Skeletal muscle satellite cell (primary cell): ENCODE data around the gene RPL39L.

Source experiments
- H3K27me3 ChIP-seq: 2 replicates; pipeline ENCODE4 v1.7.0; 2013; ENCODE audit warnings: low read length; ENCODE audit not compliant: control insufficient read depth, insufficient read depth
- H3K36me3 ChIP-seq: 2 replicates; pipeline ENCODE4 v1.7.0; 2013; ENCODE audit warnings: mild to moderate bottlenecking, control low read depth, low read length; ENCODE audit not compliant: insufficient read depth
- H3K4me1 ChIP-seq: 2 replicates; pipeline ENCODE4 v1.7.0; 2013; ENCODE audit warnings: low read length; ENCODE audit not compliant: control insufficient read depth, insufficient read depth
- H3K4me2 ChIP-seq: 2 replicates; pipeline ENCODE4 v1.7.0; 2013; ENCODE audit warnings: mild to moderate bottlenecking, low read length
- H3K4me3 ChIP-seq: 2 replicates; pipeline ENCODE4 v1.7.0; 2013; ENCODE audit warnings: low read length
- H3K9ac ChIP-seq: 2 replicates; pipeline ENCODE4 v1.7.0; 2013; ENCODE audit warnings: mild to moderate bottlenecking, low read depth, low read length, moderate library complexity
- H3K9me3 ChIP-seq: replicated peaks from 2 replicates; pipeline ENCODE4 v1.7.0; 2013; ENCODE audit warnings: mild to moderate bottlenecking, control low read depth, low read length

RPL39L gene

DNA sequence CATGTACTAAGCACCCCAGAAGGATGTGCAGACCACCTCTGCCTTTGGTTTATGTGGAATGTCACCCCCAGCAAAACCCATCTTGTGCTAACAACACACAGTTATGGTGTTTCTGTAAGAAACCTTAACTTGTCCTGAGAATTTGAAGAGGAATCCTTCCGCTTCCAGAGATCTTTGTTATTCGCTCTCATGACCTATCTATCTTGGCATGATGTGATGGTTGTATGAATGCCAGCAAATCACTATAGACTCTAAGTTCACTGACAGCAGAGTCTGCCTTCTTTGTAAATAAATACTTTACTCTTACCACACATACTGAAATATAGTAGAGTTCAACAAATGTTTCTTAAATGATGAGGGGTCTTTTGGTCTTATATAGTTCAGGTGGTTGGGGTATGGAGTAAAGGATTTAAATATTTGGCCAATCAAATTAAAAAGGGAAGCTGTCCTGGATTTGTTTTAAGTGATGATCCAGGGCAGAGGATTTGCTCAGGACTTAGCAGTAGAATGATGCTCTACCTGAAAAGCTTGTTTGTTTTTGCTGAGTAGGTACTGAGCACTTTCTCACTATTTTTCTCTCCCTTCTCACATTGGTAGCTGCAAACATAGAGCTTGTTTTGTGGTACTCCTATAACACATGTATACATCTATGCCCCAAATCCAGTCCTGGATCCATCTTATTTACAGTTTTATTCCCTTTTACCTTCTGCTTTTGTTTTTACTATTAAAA is 30.1 kb upstream of the RPL39L start:
- Histone ChIP-seq H3K4me3 (no peak overlapping the region), H3K9me3 (no peaks in the 10 kb centered on the region), H3K9ac (no peak overlapping the region), H3K4me2 (no peak overlapping the region), H3K4me1 (peaks cover 16% of the 10 kb centered on the region), H3K27me3 (no peaks in the 10 kb centered on the region), H3K36me3 (no peaks in the 10 kb centered on the region)

DNA sequence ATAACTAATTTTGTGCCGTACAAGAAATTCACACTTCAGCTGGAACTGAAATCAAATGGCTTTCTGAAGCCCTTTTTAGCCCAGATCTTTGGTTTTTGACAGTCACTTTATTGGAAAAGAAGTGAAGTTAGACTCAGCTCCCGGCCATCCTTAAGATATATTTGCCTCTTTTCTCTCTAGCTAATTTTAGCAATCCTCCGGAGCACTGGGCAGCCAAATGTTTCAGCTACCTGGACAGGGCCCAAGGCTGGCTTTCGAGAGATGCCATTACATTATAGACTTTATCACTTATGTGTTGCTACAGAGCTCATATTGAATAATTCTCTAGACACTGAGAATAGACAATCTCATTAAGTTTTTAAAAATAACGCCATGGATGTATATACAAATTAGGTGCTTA is 28.5 kb upstream of the RPL39L start:
- H3K4me3 ChIP-seq = no peak overlapping the region

DNA sequence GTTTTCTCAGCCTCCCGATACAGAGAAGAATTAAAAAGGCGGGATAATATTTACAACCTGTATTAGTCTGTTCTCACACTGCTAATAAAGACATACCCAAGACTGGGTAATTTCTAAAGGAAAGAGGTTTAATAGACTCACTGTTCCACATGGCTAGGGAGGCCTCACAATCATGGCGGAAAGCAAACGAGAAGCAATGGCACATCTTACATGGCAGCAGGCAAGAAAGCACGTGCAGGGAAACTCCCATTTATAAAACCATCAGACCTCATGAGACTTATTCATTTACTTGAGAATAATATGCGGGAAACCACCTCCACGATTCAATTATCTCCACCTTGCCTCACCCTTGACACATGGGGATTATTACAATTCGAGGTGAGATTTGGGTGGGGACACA is 27.5 kb upstream of the RPL39L start:
- Histone ChIP-seq H3K27me3 (peaks cover 13% of the 10 kb centered on the region), H3K4me2 (no peak overlapping the region), H3K9me3 (no peaks in the 10 kb centered on the region)

More for the DNA sequence above, 28.5 kb upstream of the RPL39L start:
- H3K36me3 ChIP-seq = no peaks in the 10 kb centered on the region
- peaks cover 16% of the 10 kb centered on the region for H3K4me1 ChIP-seq
- no peak overlapping the region for H3K4me2 ChIP-seq
- H3K27me3 ChIP-seq = peaks cover 7% of the 10 kb centered on the region
- H3K9me3 ChIP-seq = no peaks in the 10 kb centered on the region
- H3K9ac ChIP-seq = no peak overlapping the region

DNA sequence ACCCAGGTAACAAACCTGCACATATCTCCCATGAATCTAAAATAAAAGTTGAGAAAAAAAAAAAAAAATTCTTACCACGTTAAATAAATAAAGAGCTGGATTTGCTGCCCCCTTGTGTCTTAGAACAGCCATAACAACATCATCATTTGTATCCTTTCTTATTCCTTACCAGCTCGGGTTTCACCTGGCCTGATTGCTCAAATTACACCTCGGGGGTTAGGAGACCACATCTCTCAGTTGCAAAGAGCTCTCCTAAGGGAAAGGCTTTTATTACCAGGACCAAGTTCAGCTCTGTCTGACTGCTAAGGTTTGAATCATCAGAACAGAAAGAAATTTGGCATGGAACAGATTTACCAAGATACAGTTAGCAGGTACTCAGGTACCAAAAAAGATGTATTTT is 25.8 kb upstream of the RPL39L start:
- Histone ChIP-seq H3K9me3 (no peaks in the 10 kb centered on the region), H3K27me3 (peaks cover 24% of the 10 kb centered on the region), H3K36me3 (no peaks in the 10 kb centered on the region), H3K9ac (no peak overlapping the region), H3K4me3 (no peak overlapping the region), H3K4me2 (no peak overlapping the region), H3K4me1 (peaks cover 11% of the 10 kb centered on the region)

More for the DNA sequence above, 27.5 kb upstream of the RPL39L start:
- peaks cover 16% of the 10 kb centered on the region for H3K4me1 ChIP-seq
- no peak overlapping the region for H3K4me3 ChIP-seq
- no peaks in the 10 kb centered on the region for H3K36me3 ChIP-seq
- H3K9ac ChIP-seq = no peak overlapping the region

DNA sequence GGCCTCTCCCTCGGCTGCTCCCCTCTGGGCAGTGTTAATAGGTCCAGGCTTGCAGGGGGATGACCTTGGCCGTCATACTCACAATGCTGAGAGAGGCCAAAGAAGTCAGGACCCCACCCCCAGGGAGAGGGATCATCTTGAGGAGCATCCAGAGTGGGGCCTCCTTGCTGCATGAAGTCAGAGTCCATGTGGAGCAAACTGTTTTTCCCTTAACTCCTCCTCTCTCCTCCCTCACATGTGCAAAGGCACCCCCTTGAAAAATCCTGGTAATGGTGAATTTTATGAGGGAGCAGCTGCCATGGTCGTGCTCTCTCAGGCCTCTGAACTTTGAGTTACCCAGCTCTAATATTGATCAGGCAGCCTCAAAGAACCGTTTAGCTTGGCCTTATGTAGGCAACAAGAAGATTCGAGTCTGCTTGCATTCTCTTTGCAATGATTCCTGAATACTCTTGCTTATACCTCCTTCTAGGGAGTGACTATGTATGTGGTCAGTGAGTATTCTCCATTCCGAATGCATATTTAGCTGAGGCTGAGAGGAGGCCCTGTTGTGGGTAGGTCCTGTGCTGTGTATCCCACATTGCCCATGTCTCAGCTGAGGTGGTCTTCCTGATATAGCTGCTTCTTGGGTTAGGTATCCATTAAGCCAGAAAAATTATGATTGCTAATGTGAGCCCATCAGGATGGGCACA is 23.1 kb upstream of the RPL39L start:
- no peaks in the 10 kb centered on the region for H3K9me3 ChIP-seq
- H3K27me3 ChIP-seq = peaks cover 24% of the 10 kb centered on the region
- no peak overlapping the region for H3K9ac ChIP-seq
- no peak overlapping the region for H3K4me3 ChIP-seq
- no peak overlapping the region for H3K4me2 ChIP-seq
- no peaks in the 10 kb centered on the region for H3K4me1 ChIP-seq
- no peaks in the 10 kb centered on the region for H3K36me3 ChIP-seq

DNA sequence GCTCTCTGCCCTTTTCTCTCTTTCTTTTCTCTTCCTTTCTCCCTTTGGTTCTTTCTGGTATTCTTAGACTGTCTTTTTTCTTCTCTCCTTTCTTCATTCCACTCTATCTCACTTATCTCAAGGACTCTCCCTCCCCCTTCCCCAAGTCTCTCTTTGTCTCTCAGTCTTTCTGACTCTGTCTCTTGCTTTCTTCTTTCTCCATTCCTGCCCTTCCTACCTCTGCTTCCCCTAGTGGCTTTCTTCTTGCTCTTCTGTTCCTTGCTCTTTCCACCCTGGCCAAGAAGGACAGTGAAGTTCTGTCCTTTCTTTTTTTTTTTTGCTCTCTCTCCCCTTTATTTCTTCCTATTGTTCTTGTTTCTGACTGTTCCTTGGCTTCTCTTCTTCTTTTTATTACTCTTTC is 22.3 kb upstream of the RPL39L start:
- Histone ChIP-seq H3K4me1 (no peaks in the 10 kb centered on the region), H3K4me3 (no peak overlapping the region), H3K27me3 (peaks cover 24% of the 10 kb centered on the region), H3K9ac (no peak overlapping the region), H3K9me3 (no peaks in the 10 kb centered on the region), H3K36me3 (no peaks in the 10 kb centered on the region), H3K4me2 (no peak overlapping the region)

DNA sequence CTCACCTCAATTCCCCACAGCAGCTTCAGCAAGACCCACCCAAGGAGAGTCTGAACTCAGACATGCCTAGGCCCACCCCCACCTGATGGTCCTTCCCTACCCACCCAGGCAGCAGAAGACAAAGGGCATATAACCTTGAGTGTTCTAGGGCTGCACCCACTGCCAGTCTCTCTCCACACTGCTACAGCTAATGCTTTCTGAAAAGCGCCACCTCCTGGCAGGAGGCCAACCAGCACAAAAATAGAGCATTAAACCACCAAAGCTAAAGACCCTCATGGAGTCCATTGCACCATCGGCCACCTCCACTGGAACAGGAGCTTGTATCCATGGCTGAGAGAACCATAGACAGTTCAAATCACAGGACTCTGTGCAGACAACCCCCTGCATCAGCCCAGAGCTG is 11.3 kb upstream of the RPL39L start:
- Histone ChIP-seq H3K9ac (no peak overlapping the region), H3K4me2 (no peak overlapping the region), H3K36me3 (no peaks in the 10 kb centered on the region), H3K9me3 (no peaks in the 10 kb centered on the region), H3K27me3 (peaks cover 8% of the 10 kb centered on the region), H3K4me3 (no peak overlapping the region), H3K4me1 (no peaks in the 10 kb centered on the region)

DNA sequence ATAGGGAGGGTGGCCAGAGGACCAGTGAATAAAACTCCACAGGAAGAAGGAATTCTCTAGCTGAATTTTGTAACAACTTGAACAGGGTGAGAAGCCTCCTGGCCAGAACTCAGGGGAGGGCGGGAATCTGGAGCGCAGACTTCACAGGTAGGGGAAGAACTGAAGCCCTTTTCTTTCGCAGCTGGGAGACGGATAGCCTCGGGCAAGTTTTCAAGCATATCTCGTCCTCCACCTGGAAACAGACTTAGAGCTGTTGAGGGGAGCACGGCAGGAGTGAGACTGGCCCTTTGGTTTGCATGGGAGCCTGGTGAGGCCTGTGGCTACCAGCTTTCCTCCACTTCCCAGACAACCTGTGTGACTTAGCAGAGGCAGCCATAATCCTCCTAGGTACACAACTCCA is 10.9 kb upstream of the RPL39L start:
- Histone ChIP-seq H3K4me1 (no peaks in the 10 kb centered on the region), H3K36me3 (no peaks in the 10 kb centered on the region), H3K4me3 (no peak overlapping the region), H3K4me2 (no peak overlapping the region), H3K9me3 (no peaks in the 10 kb centered on the region), H3K9ac (no peak overlapping the region), H3K27me3 (peaks cover 8% of the 10 kb centered on the region)

DNA sequence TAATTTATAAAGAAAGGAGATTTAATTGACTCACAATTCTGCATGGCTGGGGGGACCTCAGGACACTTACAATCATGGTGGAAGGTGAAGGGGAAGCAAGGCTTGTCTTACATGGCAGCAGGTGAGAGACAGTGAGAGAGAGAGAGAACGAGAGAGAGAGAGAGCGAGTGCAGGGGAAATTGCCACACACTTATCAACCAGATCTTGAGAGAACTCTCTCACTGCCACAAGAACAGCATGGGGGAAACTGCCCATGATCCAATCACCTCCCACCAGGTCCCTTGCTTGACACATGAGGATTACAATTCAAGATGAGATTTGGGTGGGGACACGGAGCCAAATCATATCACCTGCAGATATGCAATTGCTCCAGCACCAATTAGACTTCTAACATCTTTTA is 7.1 kb upstream of the RPL39L start:
- no peak overlapping the region for H3K4me3 ChIP-seq
- peaks cover 13% of the 10 kb centered on the region for H3K27me3 ChIP-seq
- no peaks in the 10 kb centered on the region for H3K9me3 ChIP-seq
- H3K9ac ChIP-seq = no peak overlapping the region
- H3K4me2 ChIP-seq = no peak overlapping the region
- H3K4me1 ChIP-seq = no peaks in the 10 kb centered on the region
- H3K36me3 ChIP-seq = no peaks in the 10 kb centered on the region

DNA sequence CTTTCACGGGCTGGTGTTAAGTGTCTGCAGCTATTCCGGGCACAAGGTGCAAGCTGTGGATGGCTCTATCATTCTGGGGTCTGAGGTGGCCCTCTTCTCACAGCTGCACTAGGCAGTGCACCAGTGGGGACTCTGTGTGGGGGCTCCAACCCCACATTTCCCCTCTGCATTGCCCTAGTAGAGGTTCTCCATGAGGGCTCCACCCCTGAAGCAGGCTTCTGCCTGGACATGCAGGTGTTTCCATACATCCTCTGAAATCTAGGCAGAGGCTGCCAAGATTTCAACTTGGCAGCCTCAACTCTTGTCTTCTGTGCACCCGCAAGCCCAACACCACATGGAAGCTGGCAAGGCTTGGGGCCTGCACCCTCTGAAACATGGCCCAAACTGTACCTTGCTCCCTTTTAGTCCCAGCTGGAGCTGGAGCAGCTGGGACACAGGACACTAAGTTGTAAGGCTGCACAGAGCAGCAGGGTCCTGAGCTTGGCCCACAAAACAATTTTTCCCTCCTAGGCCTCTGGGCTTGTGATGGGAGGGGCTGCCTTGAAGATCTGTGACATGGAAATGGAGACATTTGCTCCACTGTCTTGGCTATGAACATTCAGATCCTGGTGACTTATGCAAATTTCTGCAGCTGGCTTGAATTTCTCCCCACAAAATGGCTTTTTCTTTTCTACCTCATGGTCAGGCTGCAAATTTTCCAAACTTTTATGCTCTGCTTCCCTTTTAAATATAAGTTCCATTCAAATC is 6.0 kb upstream of the RPL39L start:
- Histone ChIP-seq H3K9ac (no peak overlapping the region), H3K27me3 (peaks cover 13% of the 10 kb centered on the region), H3K4me3 (no peak overlapping the region), H3K9me3 (no peaks in the 10 kb centered on the region), H3K4me2 (no peak overlapping the region), H3K36me3 (no peaks in the 10 kb centered on the region), H3K4me1 (no peaks in the 10 kb centered on the region)

DNA sequence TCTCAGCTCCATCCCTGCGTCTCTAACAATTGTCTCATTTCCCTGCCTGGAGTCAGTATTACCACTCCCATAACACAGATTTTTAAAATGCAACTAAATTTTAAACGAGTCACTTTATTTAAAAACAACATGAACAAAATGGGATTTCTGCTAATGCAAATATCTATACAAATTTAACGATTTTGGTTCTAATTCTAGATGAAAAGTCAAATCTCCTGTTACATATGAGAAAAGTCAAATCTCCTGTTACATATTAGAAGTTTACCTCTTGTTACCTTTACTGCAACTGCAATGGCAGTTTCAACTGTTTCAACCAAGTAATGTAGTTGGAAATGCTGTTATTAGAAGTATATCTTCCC is 578 bp upstream of the RPL39L start:
- H3K36me3 ChIP-seq = no peaks in the 10 kb centered on the region
- peaks cover 9% of the 10 kb centered on the region for H3K27me3 ChIP-seq
- H3K4me1 ChIP-seq = peaks cover 6% of the 10 kb centered on the region
- H3K4me3 ChIP-seq = peak overlapping the region; percentile 86
- no peaks in the 10 kb centered on the region for H3K9me3 ChIP-seq
- H3K9ac ChIP-seq = peak overlapping the region; percentile 87
- H3K4me2 ChIP-seq = peak overlapping the region; percentile 93
